Heart right ventricle (tissue), 16 donors: ENCODE results near the gene SUMO1. TPM values are rescaled to one million over a fixed set of nuclear protein-coding genes. Genes with fewer than 3 reads are reported as not detected.
"Not testable (repeated sequence)": the region's sequence is repeated elsewhere in the genome, so short reads cannot be mapped to it uniquely, and the experiment has no call there.

ENCODE experiments used
- ATAC-seq, 8 donors: fragments of 200-7000 bp; cut with Tn5 transposase; one replicate each; pipeline ENCODE4 v1.9.1; 2020; ENCODE audit warnings: mild to moderate bottlenecking in 8 of 8, moderate library complexity in 8 of 8, moderate number of reproducible peaks in 1 of 8
- DNase-seq, 2 donors: peaks; one replicate each; pipeline ENCODE4 v3.0.0-alpha.2; 2020
- H3K27ac ChIP-seq, 10 donors: fragments of 200-600 bp; sonication (generic) in 2 of 10; one replicate each; pipeline versions ENCODE4 v1.5.0 to v1.8.0; 2020 to 2022; ENCODE audit warnings: mild to moderate bottlenecking in 3 of 10
- H3K27me3 ChIP-seq, 7 donors: fragments of 200-600 bp; one replicate each; pipeline ENCODE4 v1.8.0; 2021 to 2022; ENCODE audit warnings: mild to moderate bottlenecking in 2 of 7
- H3K36me3 ChIP-seq, 9 donors: fragments of 200-600 bp; sonication (generic) in 1 of 9; one replicate each; pipeline versions ENCODE4 v1.5.0 to v1.8.0; 2020 to 2022; ENCODE audit warnings: mild to moderate bottlenecking in 2 of 9
- H3K4me1 ChIP-seq, 9 donors: fragments of 200-600 bp; sonication (generic) in 1 of 9; one replicate each; pipeline versions ENCODE4 v1.5.0 to v1.8.0; 2020 to 2022; ENCODE audit warnings: mild to moderate bottlenecking in 4 of 9
- H3K4me3 ChIP-seq, 10 donors: fragments of 200-600 bp; sonication (generic) in 2 of 10; one replicate each; pipeline versions ENCODE4 v1.5.0 to v1.8.0; 2020 to 2022; ENCODE audit warnings: mild to moderate bottlenecking in 7 of 10, moderate library complexity in 2 of 10
- H3K9me3 ChIP-seq, 11 donors: fragments of 200-600 bp in 10 of 11; sonication (generic) in 2 of 11; one replicate each; pipeline versions ENCODE4 v1.5.0 to v1.8.0; 2013 to 2022; ENCODE audit warnings: mild to moderate bottlenecking in 2 of 11, control low read depth in 1 of 11, moderate library complexity in 1 of 11
- CTCF ChIP-seq, 9 donors: fragments of 200-600 bp; sonication (generic) in 2 of 9; IDR thresholded peaks; one replicate each; pipeline versions ENCODE4 v1.5.0 to v1.8.0; 2021 to 2022; ENCODE audit warnings: antibody characterized with exemption in 9 of 9, mild to moderate bottlenecking in 5 of 9, moderate library complexity in 1 of 9
- WGBS, 2 donors: extraction: QIAGEN DNeasy Blood & Tissue Kit; methylation state at CpG; one replicate each; pipeline ENCODE4 v1.1.7; 2013; ENCODE audit warnings: inconsistent platforms in 1 of 2; 5-methylcytosine and 5-hydroxymethylcytosine counted together
- intact Hi-C, 10 donors: fragments of 100-400 bp; cut with DNase I; formaldehyde crosslinking; loops; one replicate each; pipeline versions ENCODE4 v1.11.1 to v1.14.2; 2022
- polyA plus RNA-seq, 2 donors: library from polyadenylated mRNA; stranded (reverse); fragments of 200-250 nt; gene quantifications; one replicate each; pipeline ENCODE4 v1.2.3, GENCODE V29; 2013
- total RNA-seq, 10 donors: library from RNA; stranded (reverse); fragmentation: NEBNext Ultra II Directional in 3 of 10; extraction: Animal tissue kit (Norgen Biotek cat#: 25700) in 3 of 10; gene quantifications; one replicate each; pipeline versions ENCODE4 v1.2.1 to v1.2.4, GENCODE V29; 2021 to 2023
- donor health status: Arrhythmogenic right ventricular cardiomyopathy.
- donor health status: ischemic (EF 13 %, LVEDD 7.1; RV severe dilation, severe dysfunction).
- donor health status: healthy with polysubstance abuse.
- donor health status: DM: no; HTN: yes; CAD: no.
- donor health status: DM: no; HTN: no; CAD: no.
- donor health status: ischemic (EF 25% LVEDD 6.9; RV normal size, moderate dysfunction).
- donor health status: ischemic (EF 25% LVEDD 5.7; RV mildly dilated, moderate dysfunction).
- donor health status: healthy.
- donor health status: DM: yes; HTN: yes; CAD: no.
- donor health status: Ischemic cardiomyopathy.
- donor health status: ischemic (EF 35%, LVEDD 5.7; RV mildly dilated, moderate dysfunction).
- donor health status: nonischemic (EF 11% LVEDD 7.7; RV severe dilation, severe dysfunction).
- donor health status: DM: yes; HTN: yes; CAD: no.
- donor health status: PGD.
- donor health status: ischemic (EF 29% LVEDD 5.4; RV normal size, mild dysfunction).
- donor health status: nonischemic (EF 23%, LVEDD 6.1; RV moderate dilation, normal function).

Gene SUMO1
- total and polyA plus RNA-seq, 12 donors: 62.2 to 72.8 (median 67.7) TPM

GRCh38 chr2:202278036-202278760 is 39.8 kb upstream of the SUMO1 start:
- WGBS, 2 donors: 68 to 70% methylated on average over 6 of the region's 6 CpGs
- intact Hi-C loops: loop anchor here in 3 of 10 donors (2.0 to 5.0 kb wide), 2 partner anchors 99 kb away; partner anchors contain the start of gene BMPR2 (in 3 of the 3)
- DNase-seq (no peak), ATAC-seq (no peak)
- H3K4me3 ChIP-seq: no peak overlapping the region
- peaks cover 0 to 39% (median 22%) of the 10 kb centered on the region in 9 donors for H3K4me1 ChIP-seq
- H3K27ac ChIP-seq: peak overlapping the region in 4 of 10 donors; percentile 1 to 59 (median 6)
- H3K27me3 ChIP-seq: no peaks in the 10 kb centered on the region
- no peak for TF ChIP-seq CTCF (IDR thresholded peaks at IDR 0.05)
- no peaks in the 10 kb centered on the region for H3K9me3 ChIP-seq
- peaks cover 0 to 79% (median 32%) of the 10 kb centered on the region in 9 donors for H3K36me3 ChIP-seq

GRCh38 chr2:202276078-202276720 is 37.8 kb upstream of the SUMO1 start:
- H3K4me1 ChIP-seq: peaks cover 0 to 49% (median 17%) of the 10 kb centered on the region in 9 donors
- H3K4me3 ChIP-seq, H3K27me3 ChIP-seq, H3K9me3 ChIP-seq, DNase-seq, ATAC-seq: not testable (repeated sequence)
- H3K36me3 ChIP-seq: peaks cover 0 to 59% (median 20%) of the 10 kb centered on the region in 9 donors
- H3K27ac ChIP-seq: peak overlapping the region in 1 of 10 donors; percentile 39
- intact Hi-C loops: loop anchor here in 2 of 10 donors (5.0 kb wide), 1 partner anchor 101 kb away; the partner anchor contains the start of gene BMPR2 (in 2 of the 2)
- 88 to 94% methylated on average over 11 of the region's 11 CpGs for WGBS, 2 donors

- H3K36me3 ChIP-seq: peaks cover 0 to 6% (median 4%) of the 10 kb centered on the region in 9 donors
- intact Hi-C loops: no loop called here
- no peak for ATAC-seq
- H3K4me3 ChIP-seq: no peak overlapping the region
- peaks cover 0 to 7% (median 0%) of the 10 kb centered on the region in 11 donors for H3K9me3 ChIP-seq
- WGBS, 2 donors: 84 to 90% methylated on average over 3 of the region's 3 CpGs
- no peak for DNase-seq
- no peak for TF ChIP-seq CTCF (IDR thresholded peaks at IDR 0.05)
- no peaks in the 10 kb centered on the region for H3K27me3 ChIP-seq
- H3K4me1 ChIP-seq: peaks cover 0 to 57% (median 21%) of the 10 kb centered on the region in 9 donors
- H3K27ac ChIP-seq: no peak overlapping the region
Observed at GRCh38 chr2:202270487-202270886, 32.1 kb upstream of the SUMO1 start.

- Histone ChIP-seq H3K36me3 (no peaks in the 10 kb centered on the region), H3K4me1 (peaks cover 0 to 61% (median 21%) of the 10 kb centered on the region in 9 donors), H3K27me3 (no peaks in the 10 kb centered on the region), H3K4me3 (no peak overlapping the region), H3K27ac (no peak overlapping the region), H3K9me3 (peaks cover 0 to 7% (median 0%) of the 10 kb centered on the region in 11 donors)
- TF ChIP-seq CTCF (IDR thresholded peaks at IDR 0.05): no peak
- no peak for DNase-seq
- 77 to 82% methylated on average over 9 of the region's 9 CpGs for WGBS, 2 donors
- intact Hi-C loops: loop anchor here in 1 of 10 donors (10.0 kb wide), 1 partner anchor 225 kb away; no protein-coding TSS in a partner anchor
- no peak for ATAC-seq
Observed at GRCh38 chr2:202269585-202269984, 31.2 kb upstream of the SUMO1 start.
